HepG2 (cell line): Measurements from ENCODE around the gene LCAT. TPM values are rescaled to one million over a fixed set of nuclear protein-coding genes. Genes with fewer than 3 reads are reported as not detected.

Experiments used
- ATF7-NPFF ChIP-seq: sonication (generic); formaldehyde crosslinking; IDR thresholded peaks from 2 replicates; pipeline ENCODE4 v1.8.1; 2023; ENCODE audit warnings: mild to moderate bottlenecking, low read depth, missing genetic modification reagents, moderate library complexity
- FOXK2 ChIP-seq: fragments of 450-650 bp; IDR thresholded peaks from 2 replicates; pipeline ENCODE4 v1.6.1; 2016
- HINFP ChIP-seq: sonication (generic); formaldehyde crosslinking; IDR thresholded peaks from 2 replicates; pipeline ENCODE4 v1.4.0; 2020; ENCODE audit warnings: low read depth, mild to moderate bottlenecking, missing genetic modification reagents
- PAF1 ChIP-seq: IDR thresholded peaks from 2 replicates; pipeline ENCODE4 v1.6.1; 2016; ENCODE audit warnings: missing genetic modification reagents, missing compliant biosample characterization
- PRDM15 ChIP-seq: sonication (generic); formaldehyde crosslinking; IDR thresholded peaks from 2 replicates; pipeline ENCODE4 v1.4.0; 2020; ENCODE audit warnings: missing genetic modification reagents
- PRDM4 ChIP-seq: sonication (generic); formaldehyde crosslinking; IDR thresholded peaks from 2 replicates; pipeline ENCODE4 v1.9.0; 2021; ENCODE audit warnings: missing genetic modification reagents, borderline replicate concordance
- SNRNP70 ChIP-seq: fragments of 200-400 bp; formaldehyde crosslinking; IDR thresholded peaks from 2 replicates; pipeline ENCODE4 v1.6.1; 2017; ENCODE audit warnings: mild to moderate bottlenecking, low read depth, low read length, moderate library complexity
- SUZ12 ChIP-seq: fragments of 150-350 bp; IDR thresholded peaks from 2 replicates; pipeline ENCODE4 v1.6.1; 2014; ENCODE audit warnings: low read depth, low read length
- TGIF2 ChIP-seq: IDR thresholded peaks from 2 replicates; pipeline ENCODE4 v1.6.1; 2016; ENCODE audit warnings: control low read depth, missing compliant biosample characterization
- ZKSCAN1 ChIP-seq: fragments of 150-350 bp; IDR thresholded peaks from 2 replicates; pipeline ENCODE4 v1.6.1; 2014; ENCODE audit warnings: low read length
- ZNF142 ChIP-seq: sonication (generic); formaldehyde crosslinking; IDR thresholded peaks from 2 replicates; pipeline ENCODE4 v1.4.0; 2020; ENCODE audit warnings: missing genetic modification reagents
- ZNF143 ChIP-seq: sonication (generic); formaldehyde crosslinking; IDR thresholded peaks from 2 replicates; pipeline ENCODE4 v1.4.0; 2020; ENCODE audit warnings: missing genetic modification reagents
- ZNF446 ChIP-seq: sonication (generic); formaldehyde crosslinking; IDR thresholded peaks from 2 replicates; pipeline ENCODE4 v1.5.0; 2020; ENCODE audit warnings: mild to moderate bottlenecking, missing genetic modification reagents
- ZNF552 ChIP-seq: sonication (generic); formaldehyde crosslinking; IDR thresholded peaks from 2 replicates; pipeline ENCODE4 v1.9.0; 2022; ENCODE audit warnings: missing genetic modification reagents, mild to moderate bottlenecking, borderline replicate concordance
- ZNF737 ChIP-seq: sonication (generic); formaldehyde crosslinking; IDR thresholded peaks from 2 replicates; pipeline ENCODE4 v1.5.0; 2020; ENCODE audit warnings: missing genetic modification reagents, mild to moderate bottlenecking, borderline replicate concordance
- ZNF850 ChIP-seq: sonication (generic); formaldehyde crosslinking; conservative IDR thresholded peaks from 2 replicates; pipeline ENCODE4 v1.9.0; 2021; ENCODE audit warnings: mild to moderate bottlenecking, missing genetic modification reagents
- polyA plus RNA-seq, 8 experiments: library from polyadenylated mRNA; depleted of rRNA in 3 of 8; stranded (reverse) in 7 of 8; unstranded in 1 of 8; fragments of >200 nt; fragmentation: Illumina TruSeq in 4 of 8; extraction: Trizol in 4 of 8; gene quantifications; 2 replicates each; pipeline versions ENCODE4 v1.2.1 to v1.2.3, GENCODE V29; 2011 to 2016; ENCODE audit warnings: low read depth in 4 of 8, missing spikeins in 1 of 8, mixed read lengths in 1 of 8; ENCODE audit not compliant: insufficient read depth in 1 of 8
- total RNA-seq, 5 experiments: library from RNA; depleted of rRNA; stranded (reverse); fragments of >200 nt; fragmentation: Illumina TruSeq; extraction: Trizol; gene quantifications; 2 replicates each; pipeline ENCODE4 v1.2.3, GENCODE V29; 2016; ENCODE audit warnings: low read depth in 1 of 5

The LCAT gene
- total and polyA plus RNA-seq, 2 of the 13 experiments (the other 11 are each of a cell fraction or from before 2014, with no cell fraction given): 36.1 to 38.9 TPM

DNA sequence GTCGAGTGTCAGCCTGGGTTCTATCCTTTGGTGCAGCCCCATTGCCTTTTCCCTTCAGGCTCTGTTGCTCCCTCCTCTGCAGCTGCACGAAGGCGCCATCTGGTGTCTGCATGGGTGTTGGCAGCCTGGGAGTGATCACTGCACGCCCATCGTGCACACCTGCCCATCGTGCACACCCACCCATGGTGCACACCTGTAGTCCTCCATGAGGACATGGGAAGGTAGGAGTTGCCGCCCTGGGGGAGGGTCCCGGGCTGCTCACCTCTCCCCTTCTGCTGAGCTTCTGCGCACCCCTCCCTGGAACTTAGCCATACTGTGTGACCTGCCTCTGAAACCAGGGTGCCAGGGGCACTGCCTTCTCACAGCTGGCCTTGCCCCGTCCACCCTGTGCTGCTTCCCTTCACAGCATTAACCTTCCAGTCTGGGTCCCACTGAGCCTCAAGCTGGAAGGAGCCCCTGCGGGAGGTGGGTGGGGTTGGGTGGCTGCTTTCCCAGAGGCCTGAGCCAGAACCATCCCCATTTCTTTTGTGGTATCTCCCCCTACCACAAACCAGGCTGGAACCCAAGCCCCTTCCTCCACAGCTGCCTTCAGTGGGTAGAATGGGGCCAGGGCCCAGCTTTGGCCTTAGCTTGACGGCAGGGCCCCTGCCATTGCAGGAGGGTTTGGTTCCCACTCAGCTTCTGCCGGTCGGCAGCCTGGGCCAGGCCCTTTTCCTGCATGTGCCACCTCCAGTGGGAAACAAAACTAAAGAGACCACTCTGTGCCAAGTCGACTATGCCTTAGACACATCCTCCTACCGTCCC, 15.2 kb downstream of the LCAT start (continued):
- TF ChIP-seq ZNF142 (CRISPR knock-in tag) (no peak), SNRNP70 (no peak), HINFP (CRISPR knock-in tag) (no peak), ZNF737 (CRISPR knock-in tag) (no peak), ATF7-NPFF (CRISPR knock-in tag) (no peak; the same call in 1 of the 2 replicates), ZNF552 (CRISPR knock-in tag) (no peak), SUZ12 (0 out of 2 replicates have a peak, but pooled peaks have one; percentile 12), FOXK2 (no peak), PRDM4 (no peak), PAF1 (CRISPR knock-in tag) (no peak), ZKSCAN1 (0 out of 2 replicates have a peak, but pooled peaks have one; percentile 36), ZNF446 (no peak), ZNF850 (no peak), PRDM15 (CRISPR knock-in tag) (no peak), TGIF2 (no peak), ZNF143 (CRISPR knock-in tag) (no peak)
